Measurements from ENCODE around the gene SERPINB6. TPM values are rescaled to one million over a fixed set of nuclear protein-coding genes. Genes with fewer than 3 reads are reported as not detected.

The SERPINB6 gene
- total and polyA plus RNA-seq, 9 of the 15 experiments (the other 6 are each of a cell fraction or from before 2014, with no cell fraction given): 86.6 to 211 (median 143) TPM

- TF ChIP-seq CEBPZ (IDR thresholded peaks at IDR 0.05; ENCODE audit: borderline replicate concordance, low read depth, low read length) (no peak), RBFOX2 (IDR thresholded peaks at IDR 0.05; ENCODE audit: low read depth, low read length) (peak; percentile 93), HDAC6 (IDR thresholded peaks at IDR 0.05; ENCODE audit: low read depth, low read length) (no peak), ZNF165 (CRISPR knock-in tag; IDR thresholded peaks at IDR 0.05; ENCODE audit: borderline replicate concordance) (no peak), ZNF316 (IDR thresholded peaks at IDR 0.05) (peak; percentile 71), HBP1 (CRISPR knock-in tag; IDR thresholded peaks at IDR 0.05) (0 out of 2 replicates have a peak, but pooled peaks have one; percentile 2)
Observed at GRCh38 chr6:2988426-2989331, 17.3 kb upstream of the SERPINB6 start (continued).

Data from K562 (cell line).